IPS-NIHi7 (cell line): ENCODE data around the gene KREMEN1.
"Not testable (repeated sequence)": the region's sequence is repeated elsewhere in the genome, so short reads cannot be mapped to it uniquely, and the experiment has no call there.

ENCODE experiments used
- DNase-seq: peaks from one replicate; pipeline ENCODE4 v3.0.0; 2012; ENCODE audit warnings: mixed read lengths; ENCODE audit errors: extremely low spot score

The KREMEN1 gene

DNA sequence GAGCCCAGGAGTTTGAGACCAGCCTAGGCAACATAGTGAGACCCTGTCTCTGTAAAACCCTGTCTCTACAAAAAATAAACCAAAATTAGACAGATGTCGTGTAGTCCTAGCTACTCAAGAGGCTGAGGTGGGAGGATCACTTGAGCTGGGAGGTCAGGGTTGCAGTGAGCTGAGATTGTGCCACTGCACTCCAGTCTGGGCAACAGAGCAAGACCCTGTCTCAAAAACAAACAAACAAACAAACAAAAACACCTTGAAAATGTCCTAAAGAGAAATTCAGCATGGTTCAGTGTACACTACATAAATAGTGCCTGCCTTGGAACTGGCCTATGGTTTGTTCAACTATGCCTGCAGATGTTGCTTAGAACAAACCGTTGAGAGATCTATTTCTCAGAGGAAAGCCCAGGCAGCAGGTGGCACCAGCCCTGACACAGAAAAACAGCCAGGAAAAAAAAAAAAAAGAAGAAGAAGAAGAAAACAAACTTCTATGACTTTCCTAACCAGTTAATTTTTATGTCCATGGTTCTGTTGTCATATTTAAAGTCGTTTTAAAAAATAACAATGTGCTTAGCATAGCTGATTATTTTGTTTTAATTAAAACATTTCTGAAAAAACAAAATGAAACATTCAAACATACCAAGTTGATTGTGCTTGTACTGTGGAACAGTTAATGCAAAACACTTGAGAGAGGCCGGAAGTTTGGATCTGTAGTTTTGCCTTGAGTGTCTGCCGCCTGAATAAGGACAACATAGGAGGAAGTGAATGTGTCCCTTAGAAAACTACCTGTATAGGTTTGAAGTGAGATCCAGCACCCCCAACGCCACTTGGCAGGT lies 5.4 kb downstream of the KREMEN1 start:
- DNase-seq, result no peak

DNA sequence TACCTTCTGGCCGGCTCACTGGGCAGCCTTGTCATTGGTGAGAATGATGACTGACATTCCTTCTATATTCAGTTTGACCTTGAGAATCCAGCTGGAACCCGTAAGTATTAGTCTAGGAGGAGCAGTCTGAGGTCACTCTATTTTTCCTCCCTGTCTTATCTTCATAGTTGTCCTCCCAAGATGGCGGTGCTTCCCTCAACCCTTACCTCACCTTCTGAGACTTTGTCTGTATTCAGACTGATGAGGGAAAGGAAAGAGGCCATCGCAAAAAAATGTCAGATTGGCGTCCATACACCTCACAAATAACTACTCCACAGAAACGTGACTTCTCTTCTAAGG lies 6.0 kb downstream of the KREMEN1 start:
- no peak for DNase-seq

DNA sequence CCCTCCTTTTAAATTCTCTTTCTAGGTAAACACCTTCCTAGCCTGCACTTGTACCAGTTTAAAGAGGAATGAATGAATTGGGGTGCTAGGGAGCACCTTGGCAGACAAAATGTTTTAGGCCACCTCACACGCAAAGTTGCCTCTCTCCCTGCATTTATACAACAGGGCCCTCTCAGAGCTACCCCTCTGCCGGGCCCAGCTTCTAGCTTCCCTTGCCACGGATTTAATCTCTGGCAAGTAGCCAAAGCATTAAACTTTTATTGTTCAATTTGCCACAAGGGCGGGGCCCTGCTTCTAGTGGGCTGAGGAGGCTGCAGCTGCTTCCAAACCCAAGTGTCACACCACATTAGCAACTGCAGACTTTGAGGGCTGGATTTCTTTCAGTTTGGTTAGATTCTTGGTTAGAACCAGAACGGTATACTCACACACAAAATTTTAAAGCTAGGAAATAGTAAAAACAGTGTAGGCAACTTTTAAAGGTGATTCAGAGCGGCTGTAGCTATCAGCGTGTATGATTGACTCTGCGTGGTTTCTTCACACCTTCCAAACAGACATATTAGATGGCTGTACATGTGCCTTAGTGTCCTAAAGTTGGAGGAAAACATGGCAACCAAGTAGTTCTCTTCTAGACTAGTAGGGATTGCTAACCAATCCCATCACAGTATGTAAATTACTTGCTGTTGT lies 6.5 kb downstream of the KREMEN1 start:
- DNase-seq, result no peak

DNA sequence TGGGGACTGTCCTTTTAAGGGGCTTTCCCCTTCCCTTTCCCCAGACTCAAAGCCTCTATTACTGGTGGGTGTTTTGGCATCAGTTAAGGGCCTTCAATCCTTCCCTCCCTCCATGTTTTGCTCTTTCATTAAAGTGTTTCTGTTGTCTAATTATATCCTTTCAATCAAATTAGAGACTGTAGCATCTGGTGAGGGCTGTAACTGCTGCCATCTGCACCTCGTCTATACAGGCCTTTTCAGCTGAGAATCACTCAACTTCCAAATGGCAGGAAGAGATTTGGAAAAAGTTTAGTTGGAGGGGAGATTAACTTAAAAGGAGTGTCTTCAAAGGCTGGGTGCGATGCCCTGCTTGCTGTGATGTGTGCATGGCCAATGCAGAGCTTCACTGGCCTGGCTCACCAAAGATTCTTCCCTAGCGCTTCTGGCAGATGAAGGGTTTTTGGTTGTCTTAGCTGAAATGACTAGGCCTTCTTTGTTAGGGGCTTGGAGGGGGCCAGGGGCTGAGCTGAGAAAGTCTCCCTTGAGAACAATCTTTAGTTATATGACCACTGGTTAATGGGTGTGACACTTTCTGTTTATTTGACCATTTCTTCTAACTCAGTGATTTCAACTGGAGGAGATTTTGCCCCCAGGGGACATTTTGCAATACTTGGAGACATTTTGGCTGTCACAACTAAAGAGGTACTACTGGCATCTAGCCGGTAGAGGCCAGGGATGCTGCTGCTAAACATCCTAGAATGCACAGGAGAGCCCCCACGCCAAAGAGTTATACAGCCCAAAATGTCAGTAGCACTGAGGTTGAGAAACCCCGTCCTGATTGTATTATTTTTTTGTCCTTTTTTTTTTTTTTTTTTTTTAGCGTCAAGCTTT lies 7.5 kb downstream of the KREMEN1 start:
- no peak for DNase-seq

DNA sequence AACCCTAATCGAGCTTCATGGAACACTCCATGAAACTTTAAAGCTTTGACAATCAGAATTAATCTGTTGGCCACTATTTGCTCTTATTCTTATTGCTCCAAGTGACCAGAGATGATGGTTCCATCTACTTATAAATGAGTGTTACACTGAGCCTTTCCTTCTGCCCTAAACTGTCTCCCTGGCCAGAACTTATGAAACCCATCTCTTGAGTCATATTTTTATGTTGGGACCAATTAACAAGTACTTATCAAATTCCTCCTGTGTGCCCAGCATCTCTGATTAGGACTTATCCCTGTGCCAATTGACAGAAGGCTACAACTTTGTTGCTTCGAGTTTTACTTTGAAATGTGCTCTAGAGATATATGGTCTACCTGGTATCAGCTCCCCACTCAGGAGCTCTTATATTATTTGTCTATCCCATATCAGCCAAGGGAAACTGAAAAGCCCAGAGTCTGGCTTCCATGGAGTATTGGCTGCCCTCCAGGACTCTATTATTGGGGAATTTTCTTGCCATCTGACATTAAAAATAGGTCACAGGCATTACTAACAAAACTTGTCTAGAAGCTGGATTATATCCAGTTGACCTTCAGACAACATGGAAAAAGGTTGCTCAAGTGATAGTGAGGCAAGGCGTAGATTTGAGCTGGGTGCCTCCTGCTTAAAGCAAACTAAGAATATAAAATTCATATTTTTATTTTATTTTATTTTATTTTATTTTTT lies 8.8 kb downstream of the KREMEN1 start:
- DNase-seq, result no peak

DNA sequence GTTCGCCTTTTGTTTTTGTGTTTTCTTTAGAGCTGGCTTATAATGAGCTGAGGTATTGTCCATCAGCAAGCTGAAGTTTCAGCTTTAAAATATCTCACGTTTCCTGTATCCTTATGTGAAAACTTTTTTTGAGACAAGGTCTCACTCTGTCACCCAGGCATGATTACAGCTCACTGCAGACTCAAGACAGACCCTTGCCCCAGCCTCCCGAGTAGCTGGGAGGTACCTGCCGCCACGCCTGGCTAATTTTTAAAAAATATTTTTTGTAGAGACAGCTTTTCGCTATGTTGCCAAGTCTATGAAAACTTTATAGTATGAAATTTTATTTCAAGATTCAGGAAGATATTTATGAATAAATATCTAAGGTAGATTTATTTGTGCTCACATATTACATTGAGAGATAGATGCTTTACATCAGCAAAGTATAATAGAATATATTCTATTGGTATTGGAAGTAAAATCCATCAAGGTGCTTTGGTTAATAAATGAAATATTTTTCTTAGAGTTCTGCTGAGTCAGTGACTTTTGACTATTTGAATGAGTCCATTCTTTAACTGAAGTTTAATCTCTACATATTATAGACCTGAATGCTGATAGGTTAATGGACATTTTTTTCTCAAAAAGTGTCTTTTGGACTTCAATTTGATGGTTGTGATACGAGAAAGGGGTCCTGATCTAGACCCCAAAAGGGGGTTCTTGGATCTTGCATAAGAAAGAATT lies 10.2 kb downstream of the KREMEN1 start:
- no peak for DNase-seq

DNA sequence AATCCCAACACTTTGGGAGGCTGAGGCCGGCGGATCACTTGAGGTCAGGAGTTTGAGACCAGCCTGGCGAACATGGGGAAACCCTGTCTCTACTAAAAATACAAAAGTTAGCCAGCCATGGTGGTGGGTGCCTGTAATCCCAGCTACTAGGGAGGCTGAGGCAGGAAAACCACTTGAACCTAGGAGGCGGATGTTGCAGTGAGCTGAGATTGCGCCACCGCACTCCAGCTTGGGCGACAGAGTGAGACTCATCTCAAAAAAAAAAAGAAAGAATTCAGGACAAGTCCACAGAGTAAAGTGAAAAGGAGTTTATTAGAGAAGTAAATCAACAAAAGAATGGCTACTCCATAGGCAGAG lies 10.7 kb downstream of the KREMEN1 start:
- DNase-seq, result not testable (repeated sequence)

DNA sequence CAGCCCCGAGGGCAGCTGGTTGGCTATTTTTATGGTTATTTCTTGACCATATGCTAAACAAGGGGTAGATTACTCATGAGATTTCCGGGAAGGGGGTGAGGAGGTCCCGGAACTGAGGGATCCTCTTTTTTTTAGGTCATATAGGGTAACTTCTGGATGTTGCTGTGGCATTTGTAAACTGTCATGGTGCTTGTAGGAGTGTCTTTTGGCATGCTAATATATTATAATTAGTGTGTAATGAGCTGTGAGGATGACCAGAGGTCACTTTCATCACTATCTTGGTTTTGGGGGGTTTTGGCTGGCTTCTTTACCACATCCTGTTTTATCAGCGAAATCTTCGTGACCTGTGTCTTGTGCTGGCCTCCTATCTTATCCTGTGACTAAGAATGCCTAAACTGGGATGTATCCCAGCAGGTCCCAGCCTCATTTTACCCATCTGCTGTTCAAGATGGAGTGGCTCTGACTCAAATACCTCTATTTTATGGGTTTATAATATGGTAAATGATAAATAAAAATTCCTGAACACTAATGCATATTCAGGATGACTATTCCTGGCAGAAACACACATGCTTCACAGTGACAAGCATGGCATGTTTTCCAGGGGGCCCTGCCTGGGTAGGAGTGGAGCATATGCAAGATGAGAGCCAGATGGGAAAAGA lies 11.2 kb downstream of the KREMEN1 start:
- DNase-seq, result no peak

DNA sequence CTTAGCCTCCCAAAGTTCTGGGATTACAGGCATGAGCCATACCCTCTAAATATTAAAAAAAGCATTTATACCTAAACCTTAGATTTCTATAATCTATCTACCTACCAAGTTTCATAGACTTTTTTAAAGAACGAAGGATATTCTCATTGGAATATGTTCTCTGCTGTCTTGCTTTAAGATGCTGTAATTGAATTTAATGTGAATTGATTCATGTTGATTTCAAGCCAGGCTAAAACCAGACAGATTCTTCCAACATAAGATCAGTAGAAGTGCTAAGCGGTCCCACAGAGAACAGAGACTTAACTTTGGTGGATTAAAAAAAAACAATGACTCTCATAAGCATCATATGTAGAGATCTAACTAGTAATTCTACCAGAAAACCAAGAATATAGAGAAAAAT lies 14.2 kb downstream of the KREMEN1 start:
- DNase-seq, result no peak

DNA sequence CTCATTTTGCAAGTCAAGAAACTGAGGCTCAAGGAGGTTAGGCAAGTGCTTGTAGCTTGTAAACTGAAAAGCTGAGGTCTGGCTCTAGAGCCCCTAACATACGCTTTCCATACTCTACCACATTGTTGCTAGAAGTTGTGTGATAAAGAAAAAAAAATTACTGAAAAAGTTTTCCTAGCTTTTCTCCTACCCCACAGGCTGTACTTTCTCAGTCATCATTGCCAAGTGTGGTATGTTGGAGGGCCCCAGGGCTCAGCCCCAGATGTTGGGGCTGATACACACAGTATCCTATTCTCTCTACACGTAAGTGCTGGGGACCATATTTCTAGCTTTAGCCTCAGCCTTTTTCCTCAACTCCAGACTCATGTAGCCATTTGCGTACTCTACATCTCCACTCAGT lies 16.0 kb downstream of the KREMEN1 start:
- DNase-seq, result no peak

DNA sequence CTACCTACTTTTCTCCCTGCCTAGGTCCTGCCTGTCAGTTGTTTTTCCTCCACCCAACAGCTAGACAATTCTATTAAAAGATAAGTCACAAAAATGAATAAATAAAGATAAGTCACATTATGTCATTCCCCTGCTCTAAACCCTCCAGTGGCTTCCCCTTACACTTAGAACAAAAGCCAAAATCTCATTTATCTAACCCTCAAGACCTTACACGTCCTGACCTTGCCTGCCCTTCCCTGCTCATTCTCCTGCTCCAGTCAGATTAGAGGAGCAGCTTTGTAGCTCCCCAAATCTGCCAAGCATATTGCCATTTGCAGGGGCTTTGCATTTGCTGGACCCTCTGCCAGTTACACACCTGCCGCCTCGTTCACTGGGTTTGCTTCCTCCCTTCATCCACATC lies 16.7 kb downstream of the KREMEN1 start:
- no peak for DNase-seq

DNA sequence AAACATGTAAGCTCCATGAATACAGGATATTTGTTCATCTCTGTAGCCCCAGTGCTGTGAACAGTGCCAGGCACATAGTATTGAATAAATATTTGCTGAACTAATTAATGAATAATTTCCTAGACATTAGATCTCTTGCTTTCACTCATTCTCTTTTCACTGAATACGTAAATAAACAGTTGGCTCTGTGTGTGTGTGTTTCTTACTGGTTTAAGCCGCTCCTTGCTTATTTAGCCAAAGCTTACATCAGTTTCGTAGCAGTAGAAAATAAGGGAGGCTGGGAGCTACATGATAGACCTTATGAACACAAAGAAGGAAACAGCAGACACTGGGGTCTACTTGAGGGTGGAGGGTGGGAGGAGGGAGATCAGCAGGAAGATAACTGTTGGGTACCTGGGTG lies 17.2 kb downstream of the KREMEN1 start:
- no peak for DNase-seq

DNA sequence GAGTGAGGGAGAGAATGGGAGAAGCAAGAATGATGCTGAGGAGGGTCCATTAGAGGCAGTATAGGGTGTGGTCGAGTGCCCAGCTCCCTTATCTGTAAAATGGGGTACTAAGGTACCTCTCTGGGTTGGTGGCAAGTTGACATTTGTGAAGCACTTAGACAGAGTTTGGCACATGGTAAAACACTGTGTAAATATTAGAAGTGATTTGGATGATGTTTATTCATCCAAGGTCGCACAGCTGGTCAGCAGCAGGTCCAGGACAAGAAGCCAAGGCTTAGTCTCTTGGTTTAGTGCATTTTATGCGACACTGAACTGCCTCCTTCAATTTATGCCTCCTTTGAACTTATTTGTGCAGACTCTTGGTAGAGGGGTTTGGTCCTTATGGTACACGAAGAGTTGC lies 19.4 kb downstream of the KREMEN1 start:
- no peak for DNase-seq

DNA sequence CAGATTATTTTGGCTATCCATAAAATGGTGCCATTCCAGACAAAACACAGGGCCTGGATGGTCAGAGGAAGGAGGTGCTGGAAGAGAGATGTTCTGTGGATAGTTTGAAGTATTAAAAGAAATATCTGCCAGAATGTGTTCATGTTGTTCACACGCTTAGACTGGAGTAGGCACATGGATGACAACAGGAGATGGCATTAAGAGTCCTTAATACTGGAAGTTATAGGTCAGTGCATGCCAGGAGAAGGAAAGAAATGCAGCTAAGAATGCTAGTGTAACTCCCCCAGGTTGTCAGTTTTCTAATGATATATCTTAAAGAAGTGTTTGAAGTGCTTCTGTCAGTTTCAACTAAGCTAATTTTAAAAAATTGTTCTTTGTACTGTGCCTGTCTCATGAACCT lies 20.2 kb downstream of the KREMEN1 start:
- no peak for DNase-seq

DNA sequence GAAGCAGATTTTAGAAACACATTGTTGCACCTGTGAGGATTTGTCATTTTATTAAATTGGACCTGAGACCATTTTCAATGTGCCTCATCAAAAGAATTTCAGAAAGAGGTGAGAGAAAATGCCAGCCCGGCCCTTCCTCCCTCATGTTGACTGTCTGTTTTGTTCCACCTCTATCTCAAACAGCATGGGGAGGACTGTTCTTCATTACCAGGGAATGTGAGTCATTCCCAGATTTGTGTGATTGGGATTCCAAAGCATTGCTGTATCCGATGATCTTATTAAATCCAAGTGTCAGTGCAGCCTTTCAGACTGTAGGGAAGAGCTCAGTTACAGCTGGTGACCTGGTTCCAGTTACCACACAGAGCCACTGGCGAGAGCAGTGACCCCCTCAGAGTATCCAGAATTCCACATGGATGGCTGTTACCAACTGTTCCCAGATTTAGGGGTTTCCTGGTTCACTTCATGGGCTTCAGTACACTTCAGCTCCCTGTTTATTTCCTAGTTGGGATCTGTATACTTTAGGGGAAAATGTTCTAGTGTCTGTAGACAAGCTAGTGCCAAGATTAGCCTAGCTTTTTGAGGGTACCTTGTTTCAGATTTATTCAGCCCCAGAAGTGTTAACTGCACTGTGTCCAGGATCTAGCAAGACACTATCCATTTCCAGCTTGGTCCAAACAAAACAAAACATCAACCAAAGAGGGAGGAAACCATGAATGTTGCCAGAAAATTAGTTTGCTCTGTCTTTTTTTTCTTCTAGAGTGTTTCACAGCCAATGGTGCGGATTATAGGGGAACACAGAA lies 20.9 kb downstream of the KREMEN1 start:
- DNase-seq, result no peak

DNA sequence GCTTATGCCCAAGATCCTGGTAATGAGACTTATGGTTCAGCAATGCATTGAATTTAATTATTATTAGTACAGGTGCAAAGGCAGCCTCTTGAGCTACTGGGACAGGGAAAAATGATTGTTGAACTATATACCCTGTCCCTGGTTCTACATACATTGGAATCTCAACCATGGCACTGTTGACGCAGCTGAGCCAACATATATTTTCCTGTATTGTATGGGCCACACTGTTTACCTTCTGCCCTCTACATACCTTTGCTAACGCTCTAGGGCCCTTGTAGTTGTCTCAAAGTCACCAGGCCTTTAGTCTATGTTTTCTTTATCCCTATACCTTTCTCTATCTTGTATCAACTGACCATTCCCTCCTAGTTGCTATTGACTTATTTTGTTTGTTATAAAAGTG lies 22.6 kb downstream of the KREMEN1 start:
- DNase-seq, result no peak

DNA sequence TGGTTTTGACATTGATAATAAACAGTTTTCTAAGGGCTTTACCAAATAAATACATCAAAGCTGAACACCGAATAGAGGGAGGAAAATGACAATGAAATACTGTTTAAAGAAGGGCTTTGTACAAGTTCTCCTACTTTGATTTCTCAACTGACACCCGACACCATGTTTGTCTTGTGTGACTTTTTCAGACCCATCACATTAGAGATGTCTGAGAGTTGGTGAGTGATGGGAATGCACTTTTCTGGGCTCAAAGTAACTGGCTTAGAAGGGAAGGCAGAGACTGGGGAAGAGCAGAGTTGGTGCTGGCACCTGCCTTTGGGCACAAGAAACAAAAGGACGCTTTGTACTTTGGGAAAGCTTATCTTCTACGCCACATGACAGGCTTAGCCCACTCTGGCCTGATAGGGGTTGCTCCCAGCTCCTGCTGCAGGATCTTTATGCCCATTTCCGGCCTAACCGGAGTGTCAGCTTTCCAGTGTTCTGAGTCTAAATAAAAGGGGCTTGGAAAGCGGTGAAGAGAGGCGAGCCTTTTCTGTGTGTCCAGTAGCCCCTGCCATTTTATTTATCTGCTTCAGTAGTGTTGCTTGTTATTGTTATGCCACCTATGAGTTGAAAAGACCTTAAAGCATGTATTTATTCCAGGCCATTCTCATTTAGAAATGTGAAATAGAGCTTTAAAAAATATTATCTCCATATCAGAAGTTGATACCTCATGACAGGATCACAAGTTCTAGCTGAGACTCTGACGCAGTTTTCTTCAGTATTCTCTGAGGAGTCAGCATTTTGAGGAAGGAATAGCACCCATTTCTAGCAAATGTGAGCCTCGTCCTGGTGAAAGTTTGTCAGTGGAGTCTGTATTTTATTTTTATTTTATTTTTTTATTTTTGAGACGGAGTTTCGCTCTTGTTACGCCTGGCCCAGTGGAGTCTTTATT lies 24.2 kb downstream of the KREMEN1 start:
- DNase-seq, result no peak

DNA sequence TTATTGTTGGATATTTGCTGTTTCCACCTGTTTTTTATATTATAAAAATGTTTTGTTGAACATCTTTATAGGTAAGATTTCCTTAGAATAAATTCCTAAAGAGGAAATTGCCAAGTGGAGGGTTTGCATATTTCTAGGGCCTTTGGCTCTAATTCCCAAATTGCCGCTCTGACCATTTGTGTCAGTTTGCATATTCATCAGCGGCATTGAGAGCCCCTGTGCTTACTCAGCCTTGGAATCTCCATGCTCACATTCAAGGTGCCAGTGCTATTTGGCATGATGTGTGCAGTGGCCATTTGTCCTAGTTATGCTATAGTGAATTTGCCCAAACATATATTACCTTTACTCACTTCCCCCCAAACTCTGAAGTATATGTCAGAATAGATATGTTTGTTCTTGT lies 25.5 kb downstream of the KREMEN1 start:
- no peak for DNase-seq

DNA sequence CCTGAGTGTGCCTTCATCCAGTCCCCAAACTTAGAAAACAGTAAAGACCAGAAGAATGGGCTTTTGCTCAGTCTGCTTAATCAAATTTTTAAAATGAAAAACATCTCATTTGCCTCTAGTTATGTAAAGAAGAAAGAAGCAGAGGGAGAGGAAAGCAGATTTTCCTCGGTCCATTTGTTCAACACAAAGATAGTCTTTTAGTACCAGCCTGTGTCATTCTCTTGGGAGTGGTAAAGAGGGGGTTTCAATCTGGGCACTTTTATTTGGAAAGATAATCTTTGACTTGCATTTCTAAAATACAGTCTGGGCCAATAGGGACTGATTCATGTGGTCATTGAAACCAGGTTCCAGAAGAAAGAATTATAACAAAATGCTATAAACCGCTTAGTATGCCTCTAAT lies 29.5 kb downstream of the KREMEN1 start:
- no peak for DNase-seq
